Upper lobe of left lung (tissue), 4 donors: ENCODE measurements around the gene CDS2.

Experiments
- CTCF ChIP-seq, 6 experiments: fragments of 450-650 bp in 4 of 6; fragments of 200-600 bp in 2 of 6; sonication (generic) in 2 of 6; IDR thresholded peaks; one replicate each; pipeline ENCODE4 v1.5.1; 2016 to 2019; ENCODE audit warnings: antibody characterized with exemption in 6 of 6
- EP300 ChIP-seq, 4 donors: sonication (generic); formaldehyde crosslinking; IDR thresholded peaks; one replicate each; pipeline ENCODE4 v1.5.1; 2017; ENCODE audit warnings: antibody characterized with exemption in 4 of 4, control low read depth in 2 of 4

- TF ChIP-seq CTCF (IDR thresholded peaks at IDR 0.05) (no peak), EP300 (IDR thresholded peaks at IDR 0.05) (no peak)
Measured at GRCh38 chr20:5197847-5198650, 71.2 kb downstream of the CDS2 start.
